Endodermal cell (in vitro differentiated cells): ENCODE data around the gene PDE7B. TPM values are rescaled to one million over a fixed set of nuclear protein-coding genes. Genes with fewer than 3 reads are reported as not detected.

ENCODE experiments used
- DNase-seq: peaks from one replicate; pipeline ENCODE4 v3.0.0-alpha.2; 2017
- H3K27ac ChIP-seq: 2 replicates; pipeline ENCODE4 v1.5.1; 2013; ENCODE audit warnings: mild to moderate bottlenecking, low read depth, low read length, moderate library complexity
- H3K27me3 ChIP-seq: 2 replicates; pipeline ENCODE4 v1.6.1; 2013; ENCODE audit warnings: mild to moderate bottlenecking, low read length, moderate library complexity; ENCODE audit not compliant: insufficient read depth, control insufficient read depth, poor library complexity, severe bottlenecking
- H3K36me3 ChIP-seq: 2 replicates; pipeline ENCODE4 v1.7.0; 2013; ENCODE audit warnings: mild to moderate bottlenecking, low read length, moderate library complexity; ENCODE audit not compliant: control insufficient read depth, insufficient read depth
- H3K4me1 ChIP-seq: one replicate; pipeline ENCODE4 v1.7.0; 2013; ENCODE audit warnings: low read length; ENCODE audit not compliant: control insufficient read depth, insufficient read depth
- H3K4me3 ChIP-seq: 2 replicates; pipeline ENCODE4 v1.5.1; 2013; ENCODE audit warnings: mild to moderate bottlenecking, low read length, moderate library complexity
- H3K9ac ChIP-seq: 2 replicates; pipeline ENCODE4 v1.6.1; 2013; ENCODE audit warnings: mild to moderate bottlenecking, low read length, moderate library complexity; ENCODE audit not compliant: poor library complexity, severe bottlenecking; ENCODE audit errors: extremely low read depth
- H3K9me3 ChIP-seq: 2 replicates; pipeline ENCODE4 v1.6.1; 2013; ENCODE audit warnings: mild to moderate bottlenecking, low read length, moderate library complexity; ENCODE audit not compliant: control insufficient read depth
- H3K27ac Mint-ChIP-seq: 2 replicates; pipeline ENCODE4 v1.8.0; 2020; ENCODE audit warnings: mixed read lengths
- H3K27me3 Mint-ChIP-seq: 2 replicates; pipeline ENCODE4 v1.8.0; 2021; ENCODE audit warnings: mild to moderate bottlenecking, mixed read lengths; ENCODE audit not compliant: insufficient read depth
- H3K36me3 Mint-ChIP-seq: 2 replicates; pipeline ENCODE4 v1.8.0; 2020; ENCODE audit warnings: low read depth, mixed read lengths
- H3K4me1 Mint-ChIP-seq: 2 replicates; pipeline ENCODE4 v1.8.0; 2020; ENCODE audit warnings: mixed read lengths
- H3K4me3 Mint-ChIP-seq: 2 replicates; pipeline ENCODE4 v1.8.0; 2020; ENCODE audit warnings: mild to moderate bottlenecking, moderate library complexity, mixed read lengths
- H3K9me3 Mint-ChIP-seq: 2 replicates; pipeline ENCODE4 v1.8.0; 2020; ENCODE audit warnings: mild to moderate bottlenecking, mixed read lengths
- CTCF ChIP-seq: fragments of 200-600 bp; sonication (generic); conservative IDR thresholded peaks from 2 replicates; pipeline ENCODE4 v1.5.0; 2021; ENCODE audit warnings: antibody characterized with exemption, mild to moderate bottlenecking
- WGBS, 2 experiments: methylation state at CpG; one replicate each; pipeline versions ENCODE4 v1.1.5 to v1.1.7; 2013; ENCODE audit warnings: missing lambda C conversion rate in 2 of 2, mixed read lengths in 1 of 2; ENCODE audit not compliant: insufficient coverage in 1 of 2, insufficient read length in 1 of 2; 5-methylcytosine and 5-hydroxymethylcytosine counted together
- total RNA-seq, 2 donors: library from RNA; stranded (reverse); fragmentation: NEBNext Ultra II Directional in 1 of 2; extraction: Animal tissue kit (Norgen Biotek cat#: 25700) in 1 of 2; gene quantifications; 2 replicates in 1 of 2; 3 replicates in 1 of 2; pipeline ENCODE4 v1.2.1, GENCODE V29; 2021

The PDE7B gene
- total RNA-seq, 2 donors from 2014 or later, result 0.26 TPM; not detected in 1

GRCh38 chr6:135891710-135892109, 40.2 kb downstream of the PDE7B start:
- no peaks in the 10 kb centered on the region for H3K4me1 Mint-ChIP-seq
- H3K36me3 Mint-ChIP-seq, result no peaks in the 10 kb centered on the region
- Histone ChIP-seq H3K9ac (no peak overlapping the region), H3K36me3 (no peaks in the 10 kb centered on the region), H3K4me3 (no peak overlapping the region), H3K27me3 (no peaks in the 10 kb centered on the region), H3K27ac (no peak overlapping the region), H3K4me1 (no peaks in the 10 kb centered on the region), H3K9me3 (no peaks in the 10 kb centered on the region)
- H3K4me3 Mint-ChIP-seq, result no peak overlapping the region
- TF ChIP-seq CTCF, result no peak
- no peaks in the 10 kb centered on the region for H3K27me3 Mint-ChIP-seq
- no peaks in the 10 kb centered on the region for H3K9me3 Mint-ChIP-seq
- H3K27ac Mint-ChIP-seq, result no peak overlapping the region
- DNase-seq, result no peak

- Mint-ChIP-seq H3K4me3 (no peak overlapping the region), H3K36me3 (no peaks in the 10 kb centered on the region), H3K4me1 (no peaks in the 10 kb centered on the region), H3K27me3 (no peaks in the 10 kb centered on the region), H3K27ac (no peak overlapping the region), H3K9me3 (no peaks in the 10 kb centered on the region)
- Histone ChIP-seq H3K27ac (no peak overlapping the region), H3K36me3 (no peaks in the 10 kb centered on the region), H3K27me3 (no peaks in the 10 kb centered on the region), H3K4me1 (no peaks in the 10 kb centered on the region), H3K9me3 (no peaks in the 10 kb centered on the region), H3K4me3 (no peak overlapping the region), H3K9ac (no peak overlapping the region)
- 94 to 97% methylated on average over 6 to 8 of the region's 8 CpGs for WGBS, 2 experiments
- no peak for DNase-seq
- no peak for TF ChIP-seq CTCF
These were observed 43.9 kb downstream of the PDE7B start for GRCh38 chr6:135895231-135895911.

DNA sequence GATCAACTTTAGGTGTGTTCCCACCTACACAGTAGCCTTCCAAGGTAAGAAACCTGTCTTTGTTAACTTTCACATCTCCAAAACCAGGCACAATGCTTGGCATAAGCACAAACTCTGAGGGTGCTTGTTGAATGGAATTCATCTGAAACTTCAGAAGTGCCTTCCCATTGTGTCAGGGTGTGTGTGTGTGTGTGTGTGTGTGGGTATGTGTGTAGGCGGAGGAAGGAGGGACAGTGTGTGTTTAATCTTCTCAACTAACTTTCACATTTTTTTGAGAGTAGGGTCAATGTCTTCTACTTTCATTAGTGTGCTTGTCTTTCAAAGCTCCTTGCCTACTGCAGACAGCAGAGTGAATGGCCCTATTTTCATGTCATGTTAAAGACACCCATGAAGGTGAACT, 45.6 kb downstream of the PDE7B start:
- Histone ChIP-seq H3K27ac (no peak overlapping the region), H3K36me3 (no peaks in the 10 kb centered on the region), H3K27me3 (no peaks in the 10 kb centered on the region), H3K4me1 (no peaks in the 10 kb centered on the region), H3K9me3 (no peaks in the 10 kb centered on the region), H3K4me3 (no peak overlapping the region), H3K9ac (no peak overlapping the region)
- no peak overlapping the region for H3K4me3 Mint-ChIP-seq
- no peak for DNase-seq
- no peaks in the 10 kb centered on the region for H3K4me1 Mint-ChIP-seq
- H3K36me3 Mint-ChIP-seq, result no peaks in the 10 kb centered on the region
- H3K27me3 Mint-ChIP-seq, result no peaks in the 10 kb centered on the region
- H3K27ac Mint-ChIP-seq, result no peak overlapping the region
- TF ChIP-seq CTCF, result no peak
- no CpG with 5 or more reads among the region's 1 CpG for WGBS, 2 experiments
- H3K9me3 Mint-ChIP-seq, result no peaks in the 10 kb centered on the region
